PC-3 (cell line): ENCODE data around the gene RNF151. TPM values are rescaled to one million over a fixed set of nuclear protein-coding genes. Genes with fewer than 3 reads are reported as not detected.

Source experiments
- ATAC-seq: fragments of 200-7000 bp; cut with Tn5 transposase; 2 replicates; pipeline ENCODE4 v1.9.1; 2020; ENCODE audit warnings: mild to moderate bottlenecking, moderate library complexity
- BruUV-seq: library from RNA; stranded (reverse); fragments of 400-500 nt; replicated peaks from 2 replicates; lab custom pipeline; 2021; lab: Mats Ljungman, UMichigan
- CTCF ChIA-PET: fragments of 300-600 bp; sonication (Branson Sonifier 250); formaldehyde crosslinking; loops from one replicate; lab custom pipeline; 2022; ENCODE audit warnings: antibody characterized with exemption; lab: Charles Lee
- POLR2A ChIA-PET: fragments of 300-600 bp; sonication (Branson Sonifier 250); formaldehyde crosslinking; loops from one replicate; lab custom pipeline; 2022; ENCODE audit warnings: antibody characterized with exemption; ENCODE audit not compliant: unreplicated experiment; lab: Charles Lee
- DNase-seq: peaks from one replicate; pipeline ENCODE4 v3.0.0-alpha.2; 2015
- H2AFZ ChIP-seq: fragments of 300-600 bp; sonication (generic); 2 replicates; pipeline ENCODE4 v1.6.0; 2016; ENCODE audit warnings: antibody characterized with exemption, low read length
- H3F3A ChIP-seq: fragments of 300-600 bp; sonication (generic); one replicate; pipeline ENCODE4 v1.6.0; 2017; ENCODE audit warnings: antibody characterized with exemption, low read length, control low read depth, mild to moderate bottlenecking; ENCODE audit not compliant: unreplicated experiment
- H3K27ac ChIP-seq: fragments of 300-600 bp; sonication (generic); 2 replicates; pipeline ENCODE4 v1.5.1; 2016; ENCODE audit warnings: mild to moderate bottlenecking, low read length
- H3K27me3 ChIP-seq: fragments of 300-600 bp; sonication (generic); 2 replicates; pipeline ENCODE4 v1.6.1; 2016; ENCODE audit warnings: low read length, mixed read lengths
- H3K36me3 ChIP-seq: fragments of 300-600 bp; sonication (generic); 2 replicates; pipeline ENCODE4 v1.6.1; 2016; ENCODE audit warnings: low read depth, mixed run types, low read length, mixed read lengths
- H3K4me1 ChIP-seq: fragments of 300-600 bp; sonication (generic); 2 replicates; pipeline ENCODE4 v1.5.1; 2016; ENCODE audit warnings: low read length; ENCODE audit not compliant: insufficient read depth
- H3K4me2 ChIP-seq: fragments of 300-600 bp; sonication (generic); 2 replicates; pipeline ENCODE4 v1.6.0; 2016; ENCODE audit warnings: low read length
- H3K4me3 ChIP-seq: fragments of 300-600 bp; sonication (generic); 2 replicates; pipeline ENCODE4 v1.5.1; 2016; ENCODE audit warnings: mild to moderate bottlenecking, low read length, mixed read lengths
- H3K79me2 ChIP-seq: fragments of 300-600 bp; sonication (generic); 2 replicates; pipeline ENCODE4 v1.6.1; 2017; ENCODE audit warnings: low read length, mixed read lengths
- H3K9ac ChIP-seq: fragments of 300-600 bp; sonication (generic); 2 replicates; pipeline ENCODE4 v1.6.0; 2016; ENCODE audit warnings: mild to moderate bottlenecking, low read length
- H3K9me2 ChIP-seq: fragments of 300-600 bp; sonication (generic); replicated peaks from 2 replicates; pipeline ENCODE4 v1.6.1; 2016; ENCODE audit warnings: mixed run types, low read length, mixed read lengths
- H3K9me3 ChIP-seq: fragments of 300-600 bp; sonication (generic); 2 replicates; pipeline ENCODE4 v1.6.1; 2016; ENCODE audit warnings: low read length, mixed read lengths
- H4K20me1 ChIP-seq: fragments of 300-600 bp; sonication (generic); 2 replicates; pipeline ENCODE4 v1.6.1; 2016; ENCODE audit warnings: low read length, mixed read lengths
- EZH2 ChIP-seq: fragments of 300-600 bp; sonication (generic); IDR thresholded peaks from one replicate; pipeline ENCODE4 v1.6.1; 2017; ENCODE audit warnings: antibody characterized with exemption, mild to moderate bottlenecking, low read length; ENCODE audit not compliant: unreplicated experiment
- EZH2phosphoT487 ChIP-seq: fragments of 300-600 bp; sonication (generic); IDR thresholded peaks from 2 replicates; pipeline ENCODE4 v1.6.1; 2018; ENCODE audit warnings: mild to moderate bottlenecking, antibody characterized with exemption, low read length, borderline replicate concordance
- intact Hi-C: fragments of 100-400 bp; cut with micrococcal nuclease; formaldehyde crosslinking; loops from 2 replicates; pipeline ENCODE4 v1.9.0; 2023
- total RNA-seq: library from RNA; depleted of rRNA; stranded (reverse); fragments of >200 nt; gene quantifications from 2 replicates; pipeline ENCODE4 v1.2.3, GENCODE V29; 2014
- TF ChIP-seq, protein P1 (sequence below): fragments of 300-600 bp; sonication (generic); conservative IDR thresholded peaks from 2 replicates; pipeline ENCODE4 v1.5.1; 2017; ENCODE audit warnings: antibody characterized with exemption, low read depth, mild to moderate bottlenecking, low read length

Gene RNF151
- total RNA-seq, 1 experiment from 2014 or later: not detected

DNA sequence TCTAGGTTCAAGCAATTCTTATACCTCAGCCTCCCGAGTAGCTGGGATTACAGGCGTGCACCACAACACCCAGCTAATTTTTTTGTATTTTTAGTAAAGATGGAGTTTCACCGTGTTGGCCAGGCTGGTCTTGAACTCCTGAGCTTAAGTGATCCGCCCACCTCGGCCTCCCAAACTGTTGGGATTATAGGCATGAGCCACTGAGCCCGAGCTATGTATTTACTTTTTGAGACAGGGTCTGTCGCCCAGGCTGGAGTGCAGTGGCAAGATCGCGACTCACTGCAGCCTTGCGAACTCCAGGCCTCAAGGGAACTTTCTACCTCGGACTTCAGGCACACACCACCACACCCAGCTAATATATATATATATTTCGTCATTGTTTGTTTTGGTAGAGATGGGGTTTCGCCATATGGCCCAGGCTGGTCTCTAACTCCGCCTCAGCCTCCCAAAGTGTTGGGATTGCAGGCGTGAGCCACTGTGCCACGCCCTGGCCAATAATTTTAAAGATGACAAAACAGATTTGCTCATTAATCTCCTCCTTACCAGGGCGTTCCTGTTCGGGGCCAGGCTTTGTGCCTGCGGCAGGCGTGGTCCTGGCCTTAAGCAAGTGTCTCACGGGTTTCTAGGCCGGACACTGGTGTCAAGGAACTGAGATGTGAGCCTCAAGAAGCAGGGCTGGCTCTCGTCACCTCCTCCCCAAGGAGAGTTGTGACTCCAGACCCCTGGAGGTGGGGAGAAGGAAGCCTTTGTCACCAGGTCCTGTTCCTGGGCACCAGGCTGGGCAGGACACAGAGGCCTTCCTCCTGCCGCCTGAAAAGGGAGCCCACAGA lies 48.7 kb downstream of the RNF151 start:
- H3K4me2 ChIP-seq: peak overlapping the region; percentile 59
- no peaks in the 10 kb centered on the region for H3F3A ChIP-seq
- H3K27me3 ChIP-seq: no peaks in the 10 kb centered on the region
- DNase-seq: peak; percentile 92
- H2AFZ ChIP-seq: peak overlapping the region; percentile 7
- no peaks in the 10 kb centered on the region for H3K9me3 ChIP-seq
- H4K20me1 ChIP-seq: no peaks in the 10 kb centered on the region
- no peaks in the 10 kb centered on the region for H3K36me3 ChIP-seq
- TF ChIP-seq EZH2phosphoT487 (no peak), EZH2 (no peak)
- TF ChIP-seq, protein P1, sequence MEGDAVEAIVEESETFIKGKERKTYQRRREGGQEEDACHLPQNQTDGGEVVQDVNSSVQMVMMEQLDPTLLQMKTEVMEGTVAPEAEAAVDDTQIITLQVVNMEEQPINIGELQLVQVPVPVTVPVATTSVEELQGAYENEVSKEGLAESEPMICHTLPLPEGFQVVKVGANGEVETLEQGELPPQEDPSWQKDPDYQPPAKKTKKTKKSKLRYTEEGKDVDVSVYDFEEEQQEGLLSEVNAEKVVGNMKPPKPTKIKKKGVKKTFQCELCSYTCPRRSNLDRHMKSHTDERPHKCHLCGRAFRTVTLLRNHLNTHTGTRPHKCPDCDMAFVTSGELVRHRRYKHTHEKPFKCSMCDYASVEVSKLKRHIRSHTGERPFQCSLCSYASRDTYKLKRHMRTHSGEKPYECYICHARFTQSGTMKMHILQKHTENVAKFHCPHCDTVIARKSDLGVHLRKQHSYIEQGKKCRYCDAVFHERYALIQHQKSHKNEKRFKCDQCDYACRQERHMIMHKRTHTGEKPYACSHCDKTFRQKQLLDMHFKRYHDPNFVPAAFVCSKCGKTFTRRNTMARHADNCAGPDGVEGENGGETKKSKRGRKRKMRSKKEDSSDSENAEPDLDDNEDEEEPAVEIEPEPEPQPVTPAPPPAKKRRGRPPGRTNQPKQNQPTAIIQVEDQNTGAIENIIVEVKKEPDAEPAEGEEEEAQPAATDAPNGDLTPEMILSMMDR: no peak
- ChIA-PET CTCF (interaction anchor here (0.6 to 1.1 kb wide), 2 partner anchors 55 to 979 kb away, joined by 3 to 5 read pairs; no protein-coding TSS in a partner anchor), POLR2A (interaction anchor here (0.6 kb wide), 1 partner anchor 30 kb away, joined by 5 read pairs; no protein-coding TSS in a partner anchor)
- H3K79me2 ChIP-seq: peaks cover 2% of the 10 kb centered on the region; the same call in 1 of the 2 replicates
- H3K9me2 ChIP-seq: no peaks in the 10 kb centered on the region
- peak overlapping the region; percentile 49 for H3K9ac ChIP-seq
- H3K4me1 ChIP-seq: peaks cover 17% of the 10 kb centered on the region
- peak overlapping the region; percentile 87 for H3K27ac ChIP-seq
- ATAC-seq: peak; percentile 91
- intact Hi-C loops: no loop called here
- BruUV-seq: TSS peak; percentile 98
- H3K4me3 ChIP-seq: peak overlapping the region; percentile 13; the same call in 1 of the 2 replicates

DNA sequence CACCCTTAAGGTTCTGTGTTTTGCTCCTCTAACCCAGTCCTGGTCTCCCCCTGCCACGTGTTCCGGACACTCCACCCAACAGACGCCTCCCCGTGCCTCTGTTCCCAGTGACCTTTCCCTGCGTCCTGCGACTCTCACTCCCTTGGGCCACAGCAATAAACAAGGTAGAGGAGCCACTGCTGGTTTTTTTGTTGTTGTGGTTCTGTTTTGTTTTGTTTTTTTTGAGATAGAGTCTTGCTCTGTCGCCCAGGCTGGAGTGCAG lies 49.2 kb downstream of the RNF151 start:
- no peak for DNase-seq
- TSS peak; percentile 90 for BruUV-seq
- ChIA-PET CTCF (interaction anchor here (0.5 to 1.1 kb wide), 3 partner anchors 26 to 978 kb away, joined by 3 to 6 read pairs (median 5); no protein-coding TSS in a partner anchor), POLR2A (no interaction called here)
- Histone ChIP-seq H3K9me3 (no peaks in the 10 kb centered on the region), H2AFZ (peak overlapping the region; percentile 7; the same call in 1 of the 2 replicates), H4K20me1 (no peaks in the 10 kb centered on the region), H3K4me2 (peak overlapping the region; percentile 59), H3K79me2 (no peaks in the 10 kb centered on the region), H3K36me3 (no peaks in the 10 kb centered on the region), H3F3A (no peaks in the 10 kb centered on the region), H3K4me1 (peaks cover 13% of the 10 kb centered on the region), H3K4me3 (no peak overlapping the region), H3K27ac (peak overlapping the region; percentile 87), H3K9ac (peak overlapping the region; percentile 49), H3K9me2 (no peaks in the 10 kb centered on the region), H3K27me3 (no peaks in the 10 kb centered on the region; the same call in 1 of the 2 replicates)
- TF ChIP-seq, protein P1: no peak
- no peak for TF ChIP-seq EZH2phosphoT487
- no peak for TF ChIP-seq EZH2
- no peak for ATAC-seq
- intact Hi-C loops: no loop called here
